ENCODE results near the gene SERGEF.

Gene SERGEF

DNA sequence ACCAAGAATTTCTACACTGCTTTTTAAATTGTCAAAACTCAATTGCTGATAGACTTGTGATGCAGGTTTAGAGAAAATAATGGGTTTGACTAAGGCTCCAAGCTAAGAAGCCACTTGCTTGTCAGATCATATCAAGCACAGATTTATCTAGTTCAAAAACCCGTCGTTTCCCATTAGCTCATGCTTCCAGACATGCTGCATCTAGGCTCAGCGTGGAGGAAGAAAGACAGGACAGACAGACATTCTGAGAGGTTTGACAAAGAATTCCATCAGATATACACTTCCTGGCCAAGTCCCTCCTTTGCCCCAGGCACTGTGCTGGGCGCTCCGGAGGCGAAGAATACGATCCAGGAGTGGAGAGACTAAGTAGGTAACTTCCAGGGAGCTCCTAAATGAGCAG, 201.5 kb downstream of the SERGEF start:
- Histone ChIP-seq H3K36me3 (ENCODE audit: insufficient read depth, low read length) (no peaks in the 10 kb centered on the region), H3K27me3 (ENCODE audit: insufficient read depth, low read length) (no peaks in the 10 kb centered on the region), H3K4me3 (ENCODE audit: low read length) (no peak overlapping the region), H3K27ac (ENCODE audit: low read depth, low read length) (no peak overlapping the region), H3K4me1 (ENCODE audit: insufficient read depth, low read length) (no peaks in the 10 kb centered on the region), H3K9ac (ENCODE audit: low read depth, low read length) (no peak overlapping the region), H3K9me3 (ENCODE audit: insufficient read depth, low read depth, low read length) (no peaks in the 10 kb centered on the region)
- WGBS: 89% methylated on average over 7 of the region's 7 CpGs

DNA sequence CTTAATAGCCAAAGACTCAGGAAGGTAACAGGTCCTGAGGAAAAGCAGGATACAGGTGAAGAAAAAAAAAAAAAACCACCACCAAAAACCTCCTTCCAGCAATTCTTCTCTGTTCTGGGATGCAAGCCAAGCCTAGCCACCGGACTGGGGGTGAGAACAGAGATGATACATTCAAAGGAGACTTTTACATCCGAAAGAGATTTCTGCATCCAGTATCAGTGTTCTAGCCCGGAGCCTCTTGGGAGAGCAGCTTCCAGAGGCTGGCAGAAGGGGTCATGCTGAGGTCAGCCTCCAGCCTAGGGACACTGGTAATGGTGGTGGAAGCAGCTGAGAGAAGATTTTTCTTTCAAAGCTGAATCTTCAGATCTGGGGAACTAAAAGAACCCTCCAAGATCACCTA, 202.1 kb downstream of the SERGEF start:
- no peaks in the 10 kb centered on the region for H3K4me1 ChIP-seq (ENCODE audit: insufficient read depth, low read length)
- no peaks in the 10 kb centered on the region for H3K9me3 ChIP-seq (ENCODE audit: insufficient read depth, low read depth, low read length)
- H3K27me3 ChIP-seq (ENCODE audit: insufficient read depth, low read length): no peaks in the 10 kb centered on the region
- H3K9ac ChIP-seq (ENCODE audit: low read depth, low read length): no peak overlapping the region
- WGBS: 87% methylated on average over 3 of the region's 3 CpGs
- H3K27ac ChIP-seq (ENCODE audit: low read depth, low read length): no peak overlapping the region
- H3K36me3 ChIP-seq (ENCODE audit: insufficient read depth, low read length): no peaks in the 10 kb centered on the region
- no peak overlapping the region for H3K4me3 ChIP-seq (ENCODE audit: low read length)

DNA sequence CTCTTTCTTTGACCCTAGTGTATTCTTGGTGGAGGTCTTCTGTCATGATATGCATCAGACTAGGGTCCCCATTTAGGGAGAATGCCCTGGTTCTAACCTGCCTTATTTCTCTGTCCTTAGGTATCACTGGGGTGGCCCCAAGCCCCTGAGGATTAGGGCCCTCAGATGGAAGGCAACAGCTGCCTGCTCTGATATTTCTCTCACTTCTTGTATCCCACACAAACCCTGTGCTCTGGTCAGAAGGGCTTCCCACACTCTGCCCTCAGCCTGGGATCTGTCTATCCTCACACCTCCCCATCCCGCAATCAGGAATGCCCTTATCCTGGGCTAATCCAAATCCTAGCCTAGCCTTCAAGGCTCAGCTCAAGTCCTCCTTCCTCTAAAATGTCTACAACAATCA, 202.8 kb downstream of the SERGEF start:
- no peaks in the 10 kb centered on the region for H3K36me3 ChIP-seq (ENCODE audit: insufficient read depth, low read length)
- H3K9ac ChIP-seq (ENCODE audit: low read depth, low read length): no peak overlapping the region
- H3K27me3 ChIP-seq (ENCODE audit: insufficient read depth, low read length): no peaks in the 10 kb centered on the region
- H3K27ac ChIP-seq (ENCODE audit: low read depth, low read length): no peak overlapping the region
- H3K4me3 ChIP-seq (ENCODE audit: low read length): no peak overlapping the region
- no peaks in the 10 kb centered on the region for H3K4me1 ChIP-seq (ENCODE audit: insufficient read depth, low read length)
- WGBS: 96% methylated on average over 1 of the region's 1 CpG
- no peaks in the 10 kb centered on the region for H3K9me3 ChIP-seq (ENCODE audit: insufficient read depth, low read depth, low read length)

DNA sequence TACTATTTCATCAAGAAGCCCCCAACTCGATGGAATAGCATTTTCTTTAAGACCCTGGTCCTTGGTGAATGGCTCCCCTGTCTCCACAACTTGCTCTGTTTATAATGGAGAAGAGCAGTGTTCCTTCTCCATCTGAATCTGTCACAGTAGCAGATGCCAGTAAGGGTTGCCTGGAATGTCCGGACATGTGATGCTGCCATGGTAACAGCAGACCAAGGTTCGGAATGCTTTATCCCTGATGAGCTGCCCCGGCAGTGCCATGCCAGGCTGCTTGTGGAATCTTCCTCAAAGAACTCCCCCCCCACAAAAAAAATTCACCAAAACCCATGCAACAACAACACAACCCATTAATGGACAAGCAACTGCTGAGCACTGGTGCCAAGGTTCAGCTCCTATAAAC, 205.8 kb downstream of the SERGEF start:
- Histone ChIP-seq H3K36me3 (ENCODE audit: insufficient read depth, low read length) (no peaks in the 10 kb centered on the region), H3K9me3 (ENCODE audit: insufficient read depth, low read depth, low read length) (no peaks in the 10 kb centered on the region), H3K9ac (ENCODE audit: low read depth, low read length) (no peak overlapping the region), H3K27me3 (ENCODE audit: insufficient read depth, low read length) (no peaks in the 10 kb centered on the region), H3K27ac (ENCODE audit: low read depth, low read length) (no peak overlapping the region), H3K4me3 (ENCODE audit: low read length) (no peak overlapping the region), H3K4me1 (ENCODE audit: insufficient read depth, low read length) (no peaks in the 10 kb centered on the region; the same call in 1 of the 2 replicates)
- WGBS: 92% methylated on average over 4 of the region's 4 CpGs

DNA sequence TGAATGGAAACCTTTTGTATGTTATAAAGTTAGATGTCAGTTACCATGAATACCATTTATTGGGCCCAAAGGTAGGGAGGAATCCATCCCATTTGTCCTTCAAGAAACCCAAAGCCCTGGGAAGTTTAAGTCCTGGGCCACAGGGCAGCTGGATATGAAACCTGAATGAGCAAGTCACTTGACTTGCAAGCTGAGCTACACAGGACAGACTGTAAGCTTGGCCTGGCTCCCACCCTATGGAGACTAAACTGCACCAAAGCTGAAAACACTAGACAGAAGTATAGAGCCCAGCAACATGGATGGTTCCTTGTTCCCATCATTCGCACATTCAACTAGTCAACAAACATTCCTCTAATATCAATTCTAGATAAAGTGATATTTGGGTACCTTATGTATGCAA, 207.0 kb downstream of the SERGEF start:
- 83% methylated on average over 1 of the region's 1 CpG for WGBS
- H3K9me3 ChIP-seq (ENCODE audit: insufficient read depth, low read depth, low read length): no peaks in the 10 kb centered on the region
- H3K27me3 ChIP-seq (ENCODE audit: insufficient read depth, low read length): no peaks in the 10 kb centered on the region

DNA sequence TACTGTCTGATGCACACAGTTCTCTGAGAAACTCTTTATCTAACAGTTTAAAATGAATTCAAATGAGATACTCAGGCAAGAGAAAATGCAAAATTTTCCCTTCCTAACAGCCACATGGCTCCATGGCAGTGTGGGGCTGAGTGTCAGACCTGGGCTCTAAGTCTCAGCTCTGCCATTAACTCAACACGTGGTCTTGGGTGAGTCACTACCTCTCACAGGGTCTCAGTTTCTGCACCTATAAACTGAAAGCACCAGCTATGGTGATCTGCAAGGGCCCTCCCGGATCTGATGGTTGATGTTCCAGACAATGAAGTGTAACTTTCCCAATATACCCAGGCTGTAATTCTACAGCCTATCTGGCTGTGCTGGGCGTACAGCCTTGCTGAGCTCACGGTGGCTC, 207.8 kb downstream of the SERGEF start:
- H3K36me3 ChIP-seq (ENCODE audit: insufficient read depth, low read length): no peaks in the 10 kb centered on the region

More for the DNA sequence above, 207.0 kb downstream of the SERGEF start:
- Histone ChIP-seq H3K4me1 (ENCODE audit: insufficient read depth, low read length) (peaks cover 8% of the 10 kb centered on the region), H3K36me3 (ENCODE audit: insufficient read depth, low read length) (no peaks in the 10 kb centered on the region), H3K27ac (ENCODE audit: low read depth, low read length) (no peak overlapping the region), H3K9ac (ENCODE audit: low read depth, low read length) (no peak overlapping the region), H3K4me3 (ENCODE audit: low read length) (no peak overlapping the region)

DNA sequence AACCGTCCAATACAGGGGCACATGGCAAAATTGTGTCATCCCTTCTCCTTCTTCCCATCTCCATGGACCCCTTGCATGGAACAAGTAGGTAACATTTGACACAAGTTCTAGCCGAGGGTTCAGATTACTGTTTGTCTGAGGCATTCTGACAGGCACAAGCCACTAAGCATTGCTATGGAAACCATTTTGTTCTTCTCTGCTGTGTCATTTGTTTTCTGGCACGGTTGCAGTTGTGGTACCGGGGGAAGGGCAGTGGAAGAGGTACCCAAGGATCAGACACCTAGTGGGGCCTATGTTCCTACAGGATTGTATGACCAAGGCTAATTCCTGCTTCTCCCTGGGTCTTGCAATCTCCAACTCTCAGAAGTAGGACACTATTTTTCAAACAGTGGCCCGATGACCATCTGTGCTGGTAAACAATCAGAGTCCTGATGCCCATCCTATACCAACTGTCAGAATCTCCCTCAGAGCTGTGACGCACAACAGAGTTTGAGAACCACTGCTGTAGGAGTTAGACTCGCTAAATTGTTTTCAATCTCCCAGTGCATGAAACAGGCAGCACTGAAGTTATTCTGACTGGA, 209.0 kb downstream of the SERGEF start:
- Histone ChIP-seq H3K27ac (ENCODE audit: low read depth, low read length) (no peak overlapping the region), H3K9ac (ENCODE audit: low read depth, low read length) (no peak overlapping the region), H3K36me3 (ENCODE audit: insufficient read depth, low read length) (no peaks in the 10 kb centered on the region), H3K4me1 (ENCODE audit: insufficient read depth, low read length) (peaks cover 8% of the 10 kb centered on the region), H3K9me3 (ENCODE audit: insufficient read depth, low read depth, low read length) (no peaks in the 10 kb centered on the region), H3K27me3 (ENCODE audit: insufficient read depth, low read length) (no peaks in the 10 kb centered on the region), H3K4me3 (ENCODE audit: low read length) (no peak overlapping the region)
- WGBS: 88% methylated on average over 7 of the region's 7 CpGs

More for the DNA sequence above, 207.8 kb downstream of the SERGEF start:
- H3K27ac ChIP-seq (ENCODE audit: low read depth, low read length): no peak overlapping the region
- H3K9me3 ChIP-seq (ENCODE audit: insufficient read depth, low read depth, low read length): no peaks in the 10 kb centered on the region
- no peak overlapping the region for H3K4me3 ChIP-seq (ENCODE audit: low read length)
- peaks cover 8% of the 10 kb centered on the region for H3K4me1 ChIP-seq (ENCODE audit: insufficient read depth, low read length)
- no peaks in the 10 kb centered on the region for H3K27me3 ChIP-seq (ENCODE audit: insufficient read depth, low read length)
- WGBS: 94% methylated on average over 4 of the region's 4 CpGs
- no peak overlapping the region for H3K9ac ChIP-seq (ENCODE audit: low read depth, low read length)

DNA sequence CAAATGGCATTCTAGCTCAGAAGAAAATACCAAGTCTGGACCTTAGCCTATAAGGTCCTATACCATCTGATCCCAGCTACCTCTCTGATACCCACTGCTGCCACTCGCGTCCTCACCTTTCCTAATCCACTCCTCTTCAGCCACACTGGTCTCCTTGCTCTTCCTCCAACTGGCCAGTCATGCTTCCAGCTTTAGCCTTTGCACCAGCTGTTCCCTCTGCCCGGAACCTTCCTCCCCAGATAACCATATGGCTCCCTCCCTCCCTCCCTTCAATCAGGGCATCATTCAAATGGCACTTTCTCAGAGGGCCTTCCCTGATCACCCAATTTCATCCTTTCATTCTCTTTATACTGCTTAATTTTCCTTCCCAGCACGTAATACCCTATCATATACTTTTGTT, 210.4 kb downstream of the SERGEF start:
- Histone ChIP-seq H3K27ac (ENCODE audit: low read depth, low read length) (no peak overlapping the region), H3K27me3 (ENCODE audit: insufficient read depth, low read length) (no peaks in the 10 kb centered on the region), H3K9ac (ENCODE audit: low read depth, low read length) (no peak overlapping the region), H3K4me1 (ENCODE audit: insufficient read depth, low read length) (peaks cover 8% of the 10 kb centered on the region), H3K4me3 (ENCODE audit: low read length) (no peak overlapping the region), H3K36me3 (ENCODE audit: insufficient read depth, low read length) (no peaks in the 10 kb centered on the region), H3K9me3 (ENCODE audit: insufficient read depth, low read depth, low read length) (no peaks in the 10 kb centered on the region)
- 78% methylated on average over 4 of the region's 4 CpGs for WGBS

DNA sequence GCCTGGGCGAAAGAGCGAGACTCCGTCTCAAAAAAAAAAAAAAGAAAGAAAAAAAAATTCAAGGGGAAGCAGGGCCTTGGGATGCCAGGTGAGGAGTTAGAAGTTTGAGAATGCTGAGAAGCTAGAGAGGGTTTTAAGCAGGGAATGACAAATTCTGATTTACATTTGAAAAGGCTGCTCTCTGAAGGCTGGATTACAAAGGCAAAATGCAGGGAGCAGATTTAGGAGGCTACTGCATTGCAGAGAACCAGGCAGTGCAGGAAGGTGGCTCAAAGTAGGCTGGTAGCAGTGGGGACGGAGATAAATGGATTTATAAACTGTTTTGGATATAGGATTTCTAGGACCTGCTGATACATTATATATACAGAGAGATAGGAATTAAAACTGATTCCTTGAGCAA, 211.7 kb downstream of the SERGEF start:
- Histone ChIP-seq H3K36me3 (ENCODE audit: insufficient read depth, low read length) (no peaks in the 10 kb centered on the region), H3K27me3 (ENCODE audit: insufficient read depth, low read length) (no peaks in the 10 kb centered on the region), H3K9ac (ENCODE audit: low read depth, low read length) (no peak overlapping the region), H3K9me3 (ENCODE audit: insufficient read depth, low read depth, low read length) (no peaks in the 10 kb centered on the region), H3K4me3 (ENCODE audit: low read length) (no peak overlapping the region), H3K27ac (ENCODE audit: low read depth, low read length) (no peak overlapping the region), H3K4me1 (ENCODE audit: insufficient read depth, low read length) (peaks cover 8% of the 10 kb centered on the region)
- 42% methylated on average over 4 of the region's 4 CpGs for WGBS

DNA sequence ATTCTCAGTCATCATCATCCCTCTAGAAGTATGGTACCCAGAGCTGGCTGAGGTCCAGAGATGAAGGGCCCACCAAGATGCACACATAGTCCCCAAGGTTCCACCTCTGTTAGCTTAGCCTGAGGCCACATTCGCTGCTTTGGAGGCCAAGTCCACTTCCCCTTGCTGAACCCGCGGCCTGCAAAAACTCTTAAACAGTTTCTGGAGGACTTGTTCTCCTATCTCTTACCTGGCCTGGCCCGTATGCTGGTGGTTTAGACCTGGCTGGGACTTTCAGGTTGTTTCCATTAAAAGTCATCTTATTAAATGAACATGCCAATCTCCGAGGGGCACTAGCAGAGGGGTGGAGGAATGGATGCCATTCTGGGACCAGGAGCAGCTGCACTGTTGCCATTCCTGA, 213.7 kb downstream of the SERGEF start:
- Histone ChIP-seq H3K9ac (ENCODE audit: low read depth, low read length) (no peak overlapping the region), H3K4me3 (ENCODE audit: low read length) (no peak overlapping the region), H3K27me3 (ENCODE audit: insufficient read depth, low read length) (no peaks in the 10 kb centered on the region), H3K9me3 (ENCODE audit: insufficient read depth, low read depth, low read length) (no peaks in the 10 kb centered on the region), H3K27ac (ENCODE audit: low read depth, low read length) (no peak overlapping the region), H3K4me1 (ENCODE audit: insufficient read depth, low read length) (peaks cover 8% of the 10 kb centered on the region), H3K36me3 (ENCODE audit: insufficient read depth, low read length) (no peaks in the 10 kb centered on the region)
- WGBS: 98% methylated on average over 5 of the region's 5 CpGs

DNA sequence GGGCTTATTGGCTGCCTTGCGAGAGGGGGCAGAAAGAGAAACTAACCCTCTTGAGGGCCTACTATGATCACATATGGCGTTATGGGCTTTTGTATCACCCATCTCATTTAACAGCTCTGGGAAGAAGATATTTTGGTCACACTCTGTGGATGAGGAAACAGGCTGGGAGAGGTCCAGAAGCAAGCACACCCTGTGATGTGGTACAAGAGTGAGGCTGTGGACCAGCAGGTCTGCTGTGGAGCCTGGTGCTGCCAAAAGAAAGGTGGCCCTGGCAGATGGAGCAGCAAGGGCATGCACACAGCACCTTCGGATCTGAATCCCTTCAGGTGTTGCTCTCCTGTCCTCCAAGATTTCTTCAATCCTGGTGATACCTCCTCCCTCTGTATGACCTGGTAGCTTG, 214.1 kb downstream of the SERGEF start:
- Histone ChIP-seq H3K36me3 (ENCODE audit: insufficient read depth, low read length) (no peaks in the 10 kb centered on the region), H3K27ac (ENCODE audit: low read depth, low read length) (no peak overlapping the region), H3K9ac (ENCODE audit: low read depth, low read length) (no peak overlapping the region), H3K27me3 (ENCODE audit: insufficient read depth, low read length) (no peaks in the 10 kb centered on the region), H3K4me3 (ENCODE audit: low read length) (no peak overlapping the region), H3K4me1 (ENCODE audit: insufficient read depth, low read length) (peaks cover 8% of the 10 kb centered on the region), H3K9me3 (ENCODE audit: insufficient read depth, low read depth, low read length) (no peaks in the 10 kb centered on the region)
- 96% methylated on average over 3 of the region's 3 CpGs for WGBS

DNA sequence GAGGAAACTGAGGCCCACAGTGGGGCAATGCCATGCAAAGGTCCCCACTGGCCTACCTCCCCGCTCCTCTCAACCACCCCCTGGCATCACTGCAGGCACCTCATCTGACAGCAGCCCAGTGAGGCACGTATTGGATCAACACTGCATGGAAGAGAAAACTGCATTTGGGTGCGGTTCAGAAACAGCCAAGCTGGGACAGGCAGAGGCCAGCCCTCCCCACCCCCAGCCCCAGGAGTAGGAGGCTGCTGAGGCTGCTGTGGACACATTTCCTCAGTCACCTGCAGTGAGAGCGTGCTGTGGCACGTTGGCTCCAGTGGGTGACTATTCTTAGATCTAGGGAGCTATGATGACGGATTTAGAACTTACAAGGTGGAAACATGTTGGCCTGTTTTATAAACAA, 214.6 kb downstream of the SERGEF start:
- H3K4me1 ChIP-seq (ENCODE audit: insufficient read depth, low read length): peaks cover 8% of the 10 kb centered on the region
- no peak overlapping the region for H3K9ac ChIP-seq (ENCODE audit: low read depth, low read length)
- H3K27ac ChIP-seq (ENCODE audit: low read depth, low read length): no peak overlapping the region
- no peaks in the 10 kb centered on the region for H3K9me3 ChIP-seq (ENCODE audit: insufficient read depth, low read depth, low read length)
- H3K36me3 ChIP-seq (ENCODE audit: insufficient read depth, low read length): no peaks in the 10 kb centered on the region
- H3K27me3 ChIP-seq (ENCODE audit: insufficient read depth, low read length): no peaks in the 10 kb centered on the region
- 93% methylated on average over 6 of the region's 6 CpGs for WGBS
- no peak overlapping the region for H3K4me3 ChIP-seq (ENCODE audit: low read length)

Measured in HUES64 (cell line).